Spleen (tissue), 7 donors: Measurements from ENCODE around the gene KCNMB2.

Experiments
- CTCF ChIP-seq, 11 experiments: fragments of 200-600 bp in 7 of 11; fragments of 450-650 bp in 4 of 11; sonication (generic) in 4 of 11; IDR thresholded peaks in 8 of 11; conservative IDR thresholded peaks in 3 of 11; 1 replicate in 7 of 11; 2 replicates in 4 of 11; pipeline versions ENCODE4 v1.4.0 to v1.8.0; 2016 to 2021; ENCODE audit warnings: antibody characterized with exemption in 11 of 11, inconsistent platforms in 4 of 11, mild to moderate bottlenecking in 1 of 11
- POLR2A ChIP-seq, 3 donors: fragments of 450-650 bp; IDR thresholded peaks; one replicate each; pipeline ENCODE4 v1.5.1; 2017; ENCODE audit warnings: antibody characterized with exemption in 3 of 3, mild to moderate bottlenecking in 1 of 3
- donor health status: DM: no; HTN: no; CAD: no; lungs with moderate emphysema.
- donor health status: DM: no; HTN: no; CAD: no.
- donor health status: DM: no; HTN: no; CAD: no.

- TF ChIP-seq POLR2A (IDR thresholded peaks at IDR 0.05) (no peak), CTCF (IDR thresholded peaks at IDR 0.05 in 8 of 11, conservative IDR thresholded peaks at IDR 0.05 in 3 of 11) (no peak)
Measured at GRCh38 chr3:178806651-178807050, 270.4 kb downstream of the KCNMB2 start.
